HG03439 (cell line): ENCODE measurements around the gene LHX6.

ENCODE experiments used
- ATAC-seq: cut with Tn5 transposase; IDR thresholded peaks from one replicate; pipeline ENCODE4 v1.9.1; 2021; ENCODE audit warnings: mild to moderate bottlenecking, moderate library complexity; ENCODE audit not compliant: unreplicated experiment

LHX6 gene

DNA sequence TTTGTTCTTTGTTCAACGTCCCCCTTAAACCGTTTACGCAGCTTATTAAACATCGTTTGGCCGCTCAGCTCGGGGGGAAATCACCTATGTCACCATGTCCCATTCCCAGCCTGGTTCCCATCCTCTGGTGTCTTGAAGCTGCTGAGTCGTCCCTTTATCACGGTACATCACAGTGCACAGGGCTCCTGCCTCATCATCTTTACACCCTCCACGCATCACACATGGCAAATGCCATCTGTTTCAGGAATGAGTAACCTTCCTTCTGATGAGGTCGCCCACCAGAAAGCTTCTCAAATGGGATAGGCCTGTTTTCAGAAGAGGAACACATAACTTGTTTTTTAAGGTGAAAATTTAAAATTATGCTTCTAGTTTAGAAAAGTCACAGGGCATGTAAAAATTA lies 7.9 kb upstream of the LHX6 start:
- no peak for ATAC-seq

DNA sequence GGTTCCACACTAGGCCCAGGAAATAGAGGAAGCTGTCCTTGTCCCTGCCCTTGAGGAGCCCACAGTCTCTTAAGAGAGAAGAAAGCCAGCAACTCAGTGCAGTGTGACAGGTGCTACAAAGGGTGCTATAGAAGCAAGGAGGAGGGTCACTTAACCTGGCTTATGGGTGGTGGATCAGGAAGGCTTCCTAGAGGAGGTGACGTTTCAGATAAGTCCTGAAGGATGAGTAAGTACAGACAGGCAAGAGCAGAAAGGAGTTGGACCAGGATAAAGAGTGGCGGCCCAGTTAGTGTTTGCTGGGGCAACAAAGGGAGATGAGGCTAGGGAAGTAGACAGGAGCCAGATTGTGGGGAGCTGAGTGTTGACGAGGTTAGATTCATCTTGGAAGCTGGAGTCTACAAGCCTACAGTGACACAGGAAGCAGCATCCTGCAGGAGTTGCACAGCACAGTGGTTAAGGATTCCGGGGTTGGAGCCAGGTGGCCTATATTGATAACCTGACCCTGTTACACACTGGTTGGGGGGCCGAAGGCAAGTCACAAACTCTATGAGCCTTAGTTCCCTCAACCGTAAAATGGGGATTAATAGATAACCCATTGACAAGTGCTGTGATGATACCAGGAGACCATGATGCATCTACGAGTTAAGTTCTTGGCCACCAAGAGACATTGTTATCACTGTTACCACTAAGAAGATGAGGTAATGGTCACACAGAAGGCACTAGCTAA lies 5.4 kb upstream of the LHX6 start:
- no peak for ATAC-seq

DNA sequence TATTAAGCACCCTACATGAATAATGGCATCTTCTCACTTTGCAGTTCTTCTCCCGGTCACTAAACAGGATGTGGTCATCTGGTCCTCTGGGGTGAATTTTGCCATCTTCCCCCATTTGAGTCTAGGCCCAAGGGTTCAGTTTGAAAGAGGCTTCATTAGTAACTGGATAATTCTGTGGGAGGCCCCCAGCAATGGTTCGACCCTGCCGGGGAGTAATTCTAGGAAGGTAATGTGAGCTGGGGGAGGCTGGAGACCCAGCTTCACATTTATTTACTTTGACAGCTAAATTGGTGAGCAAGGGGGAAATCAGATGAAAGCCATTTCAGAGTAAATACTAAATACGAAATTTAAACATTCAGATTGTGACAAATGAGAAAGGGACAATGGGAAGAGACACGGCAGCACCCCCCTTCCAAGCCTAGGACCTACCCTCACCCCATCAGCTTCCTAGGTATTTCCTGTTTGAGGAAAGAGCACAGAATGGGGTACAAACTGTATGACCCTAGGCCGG lies 4.1 kb upstream of the LHX6 start:
- ATAC-seq, result no peak

DNA sequence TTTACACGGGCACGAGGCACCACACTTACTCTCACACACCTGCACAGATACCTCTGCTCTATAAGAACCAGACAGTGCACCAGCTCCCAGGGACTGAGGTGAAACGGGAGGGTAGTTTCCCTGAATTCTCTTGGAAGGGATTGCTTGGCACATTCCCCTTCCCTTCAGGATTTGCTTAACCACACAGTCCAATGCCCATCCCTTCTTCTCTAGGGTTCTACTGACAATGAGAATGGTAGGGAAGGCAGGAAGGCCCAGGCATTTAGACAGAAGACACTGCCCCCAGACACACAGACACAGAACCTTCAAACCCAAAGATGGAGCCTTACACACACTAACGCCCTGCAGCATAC lies 704 bp upstream of the LHX6 start:
- no peak for ATAC-seq

DNA sequence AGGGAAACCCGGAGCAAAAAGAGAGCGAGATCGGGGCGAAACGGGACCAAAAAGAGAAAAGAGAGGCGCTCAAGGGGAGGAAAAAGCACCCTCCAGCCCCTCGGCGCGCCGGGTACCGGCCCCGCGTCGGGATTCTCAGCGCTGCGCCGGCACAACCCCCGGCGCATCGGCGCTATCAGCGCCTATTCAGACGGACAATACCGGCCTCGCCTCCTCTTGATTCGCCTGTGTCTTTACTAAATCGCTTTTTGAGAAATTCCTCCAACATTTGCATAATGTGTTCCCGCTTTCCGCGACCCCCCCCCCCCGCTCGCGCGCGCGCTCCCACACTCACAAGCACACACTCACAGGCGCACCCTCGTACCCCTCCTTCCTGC lies 578 bp downstream of the LHX6 start:
- no peak for ATAC-seq

DNA sequence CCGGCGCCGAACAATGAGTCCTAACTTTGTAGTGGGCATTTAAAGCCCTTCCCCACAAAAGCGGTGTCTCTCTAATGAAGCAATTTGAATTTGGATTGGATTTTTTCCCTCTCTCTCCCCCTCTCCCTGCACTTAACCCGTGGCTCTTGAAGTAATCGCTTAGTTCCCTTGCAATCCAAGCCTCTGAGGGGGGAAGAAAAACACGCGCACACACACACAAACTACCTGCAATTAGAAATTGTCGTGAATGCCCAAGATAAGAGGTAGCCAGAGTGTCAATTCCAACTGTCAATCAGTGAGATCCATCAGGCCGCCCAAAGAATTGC lies 1.2 kb downstream of the LHX6 start:
- no peak for ATAC-seq

DNA sequence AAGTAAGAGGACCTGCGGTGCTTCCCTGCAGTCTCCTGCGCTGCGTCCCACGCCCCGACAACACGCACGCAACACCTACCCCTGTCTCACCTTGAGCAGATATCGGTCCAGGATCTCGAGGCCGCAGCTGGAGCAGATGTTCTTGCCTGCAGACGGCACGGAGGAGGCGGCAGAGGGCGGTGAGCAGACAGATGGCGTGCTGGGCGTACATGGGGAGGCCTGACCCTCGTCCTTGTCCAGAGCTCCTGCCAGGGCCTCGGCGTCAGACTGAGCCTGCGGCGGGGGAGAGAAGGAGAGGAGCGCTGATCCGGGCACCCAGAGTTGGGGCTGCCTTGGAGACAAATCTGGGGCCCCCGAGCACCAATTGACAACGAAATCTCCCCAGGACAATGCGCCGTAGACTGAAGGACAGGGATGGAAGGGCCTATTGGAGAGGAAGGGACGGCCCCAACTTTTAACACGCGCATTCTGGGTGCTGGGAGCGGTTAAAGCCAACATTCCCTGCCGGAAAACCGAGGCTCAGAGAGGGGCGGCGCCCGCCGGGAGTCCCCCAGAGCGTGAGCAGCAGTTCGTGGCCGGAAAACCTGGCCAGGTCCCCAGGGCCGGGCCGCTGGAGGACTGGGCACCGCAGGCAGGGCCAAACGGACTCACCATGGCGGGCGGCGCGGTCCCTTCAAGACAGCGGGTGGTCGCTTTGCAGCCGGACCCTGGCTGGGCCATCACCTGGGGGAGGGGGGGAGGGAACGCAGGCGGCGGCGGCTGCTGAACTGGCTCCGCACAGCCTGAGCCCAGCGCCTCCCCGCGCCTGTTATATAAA lies 1.8 kb downstream of the LHX6 start:
- no peak for ATAC-seq

DNA sequence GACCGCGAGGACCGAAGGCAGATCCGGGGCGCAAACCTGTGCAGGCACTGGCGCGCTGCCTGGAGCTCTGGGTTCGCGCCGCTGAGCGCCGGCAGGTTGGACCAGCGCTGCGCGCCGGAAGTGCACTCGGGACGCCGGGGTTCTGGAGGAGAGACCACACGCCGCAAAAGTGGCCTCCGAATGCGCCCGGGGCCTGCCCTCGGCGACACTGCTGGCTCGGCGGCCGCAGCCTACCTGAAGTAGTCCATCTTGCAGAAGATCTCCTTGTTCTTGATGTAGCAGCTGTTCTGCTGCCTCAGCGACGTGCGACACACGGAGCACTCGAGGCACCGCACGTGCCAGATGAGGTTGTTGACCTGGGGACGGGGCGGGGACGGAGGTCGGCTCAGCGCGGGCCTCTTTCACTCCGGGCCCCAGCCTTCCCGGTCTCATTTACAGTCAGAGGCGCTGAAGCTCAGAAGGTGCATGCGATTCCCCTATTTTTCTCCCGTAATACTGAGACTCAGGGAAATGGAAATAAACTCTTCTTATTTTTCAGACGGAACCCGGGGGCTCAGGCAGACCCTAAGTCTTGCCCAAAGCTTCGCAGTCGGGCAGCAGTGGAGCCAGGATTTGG lies 2.5 kb downstream of the LHX6 start:
- no peak for ATAC-seq

DNA sequence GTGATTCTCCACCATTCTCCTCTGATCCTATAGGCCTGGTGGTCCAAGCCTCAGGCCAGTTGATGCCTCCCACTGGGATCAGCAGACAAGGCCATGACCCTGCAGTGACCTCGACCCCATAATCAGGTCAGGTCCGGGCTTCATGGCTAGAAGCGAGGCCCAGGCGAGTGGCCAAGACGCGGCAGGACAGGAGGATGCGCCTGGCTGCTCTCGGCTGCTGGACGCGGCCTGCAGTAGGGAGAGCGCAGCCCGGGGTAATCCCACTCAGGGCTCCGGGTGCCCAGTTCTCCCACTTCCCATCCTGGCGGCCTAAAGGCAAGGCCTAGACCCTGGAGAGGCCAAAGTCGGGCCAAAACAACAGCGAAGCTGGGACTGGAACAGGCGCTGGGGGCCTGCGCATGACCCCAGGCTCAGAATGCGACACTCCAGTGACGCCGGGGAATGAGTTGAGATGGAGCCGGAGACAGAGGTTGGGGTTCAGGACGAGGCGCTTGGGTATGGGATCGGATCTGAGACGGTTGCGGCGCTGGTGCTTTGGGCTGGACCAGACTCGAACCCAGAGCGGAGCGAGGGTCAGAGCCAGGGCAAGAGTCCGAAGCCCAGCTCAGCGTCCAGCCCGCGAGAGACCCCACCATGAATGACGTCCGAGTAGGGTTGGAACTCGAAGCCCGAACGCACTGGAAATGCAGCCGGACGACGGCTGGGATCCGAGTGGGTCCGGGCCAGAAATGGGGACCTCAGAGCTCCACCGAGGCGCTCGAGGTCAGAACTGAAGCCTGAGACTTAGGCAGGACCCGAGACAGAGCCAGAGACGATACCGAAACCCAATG lies 3.2 kb downstream of the LHX6 start:
- no peak for ATAC-seq

DNA sequence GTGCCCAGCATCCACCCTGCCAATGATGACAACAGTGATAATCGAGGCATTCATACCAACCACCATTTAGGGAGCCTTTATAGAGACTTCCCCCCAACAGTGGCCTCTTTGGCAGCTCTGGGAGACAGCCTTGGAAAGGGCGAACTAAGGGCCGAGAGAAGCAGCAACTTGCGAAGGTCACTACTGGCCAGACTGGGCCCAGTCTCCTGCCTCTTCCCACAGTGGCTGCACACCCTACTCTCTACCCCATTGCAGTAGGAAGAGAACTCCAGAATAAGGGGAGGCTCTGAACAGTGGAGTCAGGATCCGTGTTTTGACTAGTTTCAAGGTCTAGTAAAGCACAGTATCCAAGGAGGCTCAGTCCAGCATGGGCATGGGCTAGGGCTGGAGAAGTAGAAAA lies 5.3 kb downstream of the LHX6 start:
- ATAC-seq, result no peak

DNA sequence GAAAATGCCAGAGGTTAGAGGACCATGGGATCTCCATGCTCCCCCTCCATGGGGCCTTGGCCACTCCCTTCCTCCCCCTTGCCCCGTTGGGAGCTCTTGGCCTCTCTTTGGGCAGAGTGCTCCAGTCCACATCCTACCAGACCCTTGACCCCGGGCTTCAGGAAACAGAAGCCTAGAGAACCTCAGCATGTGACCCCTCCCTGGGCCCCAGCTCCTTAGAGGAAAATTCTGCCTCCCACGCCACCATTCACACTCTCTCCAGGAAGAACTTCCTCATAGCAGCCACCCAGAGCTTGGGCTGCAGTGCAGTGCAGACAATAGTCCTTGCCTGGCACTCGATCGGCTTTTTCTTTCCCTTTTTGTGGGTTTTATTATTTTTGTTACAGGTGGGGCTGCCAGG lies 6.0 kb downstream of the LHX6 start:
- ATAC-seq, result no peak

DNA sequence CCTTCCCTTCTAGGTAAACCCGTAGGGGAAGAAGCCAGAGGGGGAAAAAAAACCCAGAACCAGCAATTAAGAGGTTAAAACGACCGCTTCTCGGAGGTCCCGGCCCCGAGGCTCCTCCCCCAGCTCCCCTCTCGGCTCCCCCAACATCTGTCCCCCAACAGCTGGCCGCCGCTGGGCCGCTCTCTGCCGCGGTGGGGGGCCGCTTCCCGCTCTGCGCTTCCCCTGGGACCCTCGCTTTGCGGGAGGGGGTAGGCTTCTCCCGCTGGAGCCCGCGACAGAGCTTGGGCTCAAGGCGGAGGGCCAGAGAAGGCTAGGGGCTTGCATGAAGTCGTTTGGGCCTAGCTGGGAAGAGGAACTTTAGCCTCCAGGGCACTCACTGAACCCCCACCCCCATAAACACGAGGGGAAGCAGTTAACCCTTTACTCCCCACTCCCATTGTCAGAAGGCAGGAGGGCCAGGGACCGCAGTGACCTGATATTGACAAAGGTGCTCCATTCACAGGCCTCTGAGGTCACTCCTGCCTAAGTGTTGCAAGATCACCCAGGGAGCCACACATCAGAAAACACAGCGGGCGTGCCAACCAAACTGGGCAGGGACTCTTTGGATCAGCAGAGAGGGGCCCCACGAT lies 7.5 kb downstream of the LHX6 start:
- ATAC-seq, result no peak

DNA sequence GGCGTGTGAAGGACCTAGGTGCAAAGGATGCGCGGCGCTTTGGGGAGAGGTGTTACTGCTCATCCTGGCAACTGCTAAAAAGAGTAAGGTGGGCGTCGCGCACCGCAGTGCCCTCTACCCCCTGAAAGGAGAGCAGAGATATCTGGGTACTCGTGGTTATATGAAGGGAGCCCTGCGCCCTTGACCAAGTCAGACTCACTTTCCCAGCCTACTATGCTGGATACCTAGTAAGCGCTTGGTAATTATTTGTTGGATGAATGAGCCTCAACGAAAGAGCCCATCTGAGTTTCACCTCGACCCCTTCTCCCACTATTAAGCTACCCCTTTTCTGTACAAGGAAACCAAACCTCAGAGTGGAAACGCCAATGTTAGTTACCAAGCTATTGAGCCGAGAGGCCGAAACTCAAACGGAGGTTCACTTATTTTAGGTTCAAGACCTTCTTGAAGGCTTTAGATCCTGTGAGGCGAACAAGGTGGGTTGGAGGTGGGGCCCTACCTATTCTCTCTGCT lies 8.0 kb downstream of the LHX6 start:
- ATAC-seq, result no peak

DNA sequence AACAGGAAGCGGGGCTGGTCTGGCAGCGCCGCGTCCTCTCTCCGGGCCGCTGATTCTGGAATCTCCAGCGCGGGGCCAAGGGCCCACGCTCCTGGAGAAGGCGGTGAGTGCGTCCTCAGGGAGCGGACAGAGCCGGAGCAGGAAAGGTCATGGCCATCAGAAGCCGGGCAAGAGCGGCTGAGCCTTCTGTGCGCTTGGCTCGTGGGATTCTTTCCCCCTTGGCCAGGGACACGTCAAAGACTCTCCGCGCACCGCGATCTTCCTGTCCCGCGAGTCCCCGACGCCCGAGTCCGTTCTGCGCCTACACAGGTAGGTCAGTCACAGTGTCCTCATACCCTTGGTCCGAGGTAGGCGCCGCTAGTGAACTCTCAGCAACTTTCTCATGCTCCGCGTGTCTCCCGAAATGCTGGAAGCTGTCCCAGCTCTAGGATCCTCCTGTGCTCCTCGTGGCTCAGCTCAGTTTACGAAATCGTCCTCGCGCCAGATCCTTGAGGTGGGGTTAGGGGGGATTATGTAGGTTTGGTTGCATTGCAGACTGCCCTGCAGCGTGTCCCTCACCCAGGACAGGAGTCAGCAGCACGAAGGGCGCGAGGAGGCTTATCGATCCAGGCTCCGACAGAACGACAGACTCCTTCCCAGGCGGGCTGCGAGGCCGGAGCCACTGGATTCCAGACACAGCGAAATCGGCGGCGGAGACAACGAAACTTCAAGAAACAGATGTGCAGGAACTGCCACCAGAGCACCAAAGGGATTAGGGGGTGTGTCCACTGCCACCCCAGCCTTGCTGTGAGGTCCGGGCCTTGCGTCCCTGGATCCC lies 8.7 kb downstream of the LHX6 start:
- ATAC-seq, result no peak

DNA sequence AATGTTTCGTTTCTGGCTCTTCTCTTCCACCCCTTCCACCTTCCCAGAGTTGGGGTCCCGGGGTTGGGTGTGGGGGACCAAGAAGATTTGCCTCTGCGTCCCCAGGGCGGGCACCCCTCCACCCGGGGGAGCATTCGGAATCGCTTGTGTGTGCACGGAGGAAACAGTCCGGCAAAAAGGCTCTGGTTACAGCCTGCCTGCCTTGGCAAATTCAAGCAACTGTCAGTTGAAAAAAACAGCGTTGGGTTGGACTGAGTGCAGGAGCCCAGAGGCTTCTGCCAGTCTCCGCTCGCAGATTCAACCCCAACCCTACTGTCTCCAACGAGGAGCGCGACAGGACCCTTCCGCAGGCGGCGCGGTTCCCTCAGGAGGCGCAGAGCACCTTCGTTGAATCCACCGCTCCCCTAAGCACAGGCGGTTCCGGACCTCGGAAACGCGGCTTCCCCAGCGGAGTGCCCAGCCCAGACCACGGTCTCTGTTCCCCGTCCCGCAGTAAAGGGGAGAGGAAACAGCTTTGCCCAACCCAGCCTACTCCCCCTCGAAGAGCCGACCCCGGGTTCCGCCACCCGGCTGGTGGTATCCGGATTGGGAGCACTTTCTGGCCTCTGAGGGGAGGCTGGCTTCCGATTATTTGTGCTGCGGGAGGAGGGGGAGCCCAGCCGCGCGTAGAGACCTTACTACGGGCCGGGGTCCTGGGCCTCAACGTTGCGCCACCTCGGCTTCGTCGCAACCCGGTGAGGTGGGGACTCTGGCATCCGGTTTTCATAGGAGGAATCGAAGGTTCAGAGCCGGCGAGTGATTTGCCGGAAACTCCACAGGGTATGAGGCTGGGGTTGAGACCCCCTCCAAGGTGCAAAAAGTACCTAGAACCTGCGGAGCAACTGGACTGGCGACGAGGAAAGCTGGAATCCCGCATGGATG lies 9.6 kb downstream of the LHX6 start:
- ATAC-seq, result no peak

DNA sequence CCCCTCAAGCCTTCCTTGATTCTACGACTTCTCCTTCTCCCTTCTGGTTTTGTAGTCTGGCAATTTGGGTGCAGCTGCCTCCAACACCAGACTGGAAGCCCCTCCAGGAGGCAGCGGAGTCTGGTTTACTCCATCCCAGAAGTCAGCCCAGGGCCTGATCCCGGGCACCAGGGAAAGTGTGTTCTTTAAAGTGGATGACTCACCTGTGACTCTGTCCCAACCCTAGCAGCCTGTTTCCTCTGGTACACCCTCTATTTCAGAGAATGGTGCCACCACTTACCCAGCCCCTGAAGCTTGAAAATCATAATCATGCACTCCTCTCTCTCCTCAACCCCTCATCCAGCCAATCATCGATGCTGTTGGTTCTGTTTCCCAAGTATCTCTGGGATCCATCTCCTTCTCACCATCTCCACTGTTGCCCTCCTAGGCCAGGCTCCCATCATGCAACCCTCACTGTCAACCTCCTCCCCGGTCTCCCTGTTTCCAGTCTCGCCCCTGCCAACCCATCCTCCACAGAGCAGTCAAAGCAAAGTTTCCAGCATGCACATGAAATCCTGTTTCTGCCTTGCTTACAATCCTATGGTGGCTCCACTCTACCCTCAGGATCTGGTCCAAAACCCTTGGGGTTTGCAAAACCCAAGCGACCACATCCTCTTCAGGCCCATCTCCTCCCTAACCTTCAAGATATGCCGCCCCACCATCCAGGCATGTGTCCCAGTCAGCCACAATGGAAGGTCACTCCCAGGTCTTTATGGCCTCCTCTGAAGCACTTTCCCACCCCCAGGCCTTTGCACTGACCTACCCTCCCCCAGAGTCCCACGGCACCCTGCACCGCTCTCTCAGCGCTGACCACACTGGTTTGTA lies 10.5 kb downstream of the LHX6 start:
- ATAC-seq, result no peak

DNA sequence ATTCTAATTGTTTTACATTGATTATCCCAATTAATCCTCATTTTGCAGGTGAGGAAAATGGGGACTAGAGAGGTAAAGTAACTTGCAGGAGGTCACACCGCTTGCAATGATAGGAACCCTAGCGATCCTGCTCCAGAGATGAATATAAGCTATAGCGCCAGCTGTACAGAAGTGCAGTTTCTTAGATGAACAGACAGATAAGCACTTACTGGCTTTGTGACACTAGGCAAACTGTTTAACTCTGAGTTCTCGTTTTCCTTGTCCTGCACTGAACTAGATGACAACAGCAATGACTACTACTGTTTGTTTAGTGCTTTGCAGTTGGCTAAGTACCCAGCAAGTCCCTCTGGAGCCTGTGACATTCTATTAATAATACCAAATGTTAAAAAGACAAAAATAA lies 11.1 kb downstream of the LHX6 start:
- no peak for ATAC-seq
